ENCODE data around the gene ACOX2. TPM values are rescaled to one million over a fixed set of nuclear protein-coding genes. Genes with fewer than 3 reads are reported as not detected.
A peak's percentile ranks its signal among the peaks of the same experiment; 100 is the strongest.

ACOX2 gene
- total and polyA plus RNA-seq, 2 donors (not counting 3 experiments of a cell fraction or from before 2014, with no cell fraction given), result 1.5 to 10.5 TPM

GRCh38 chr3:58535531-58536500, 1.2 kb downstream of the ACOX2 start:
- Histone ChIP-seq H3K4me2 (ENCODE audit: insufficient read depth, low read length) (no peak overlapping the region), H4K20me1 (replicated peaks; ENCODE audit: control insufficient read depth, extremely low read depth, insufficient read depth, low read length) (no peaks in the 10 kb centered on the region), H3K36me3 (ENCODE audit: control insufficient read depth in 2 of 2, extremely low read depth in 1 of 2, insufficient read depth in 2 of 2, low read length in 2 of 2) (no peaks in the 10 kb centered on the region), H3K27ac (ENCODE audit: insufficient read depth, low read depth, low read length) (no peak overlapping the region), H3K4me1 (ENCODE audit: control insufficient read depth, extremely low read depth, insufficient read depth, low read length) (peaks cover 6% of the 10 kb centered on the region), H3K4me3 (replicated peaks in 1 of 3; ENCODE audit: insufficient read depth in 1 of 3, low read depth in 1 of 3, low read length in 3 of 3) (no peak overlapping the region), H3K27me3 (ENCODE audit: control insufficient read depth in 2 of 2, insufficient read depth in 2 of 2, low read length in 2 of 2) (no peaks in the 10 kb centered on the region), H3K9me3 (replicated peaks; ENCODE audit: control insufficient read depth, insufficient read depth, low read length) (no peaks in the 10 kb centered on the region), H3K79me2 (ENCODE audit: control insufficient read depth, insufficient read depth, low read length) (no peaks in the 10 kb centered on the region), H3K9me1 (replicated peaks; ENCODE audit: control insufficient read depth, extremely low read depth, insufficient read depth, low read length) (no peaks in the 10 kb centered on the region), H2AFZ (ENCODE audit: low read depth, low read length) (no peak overlapping the region), H3K9ac (replicated peaks; ENCODE audit: extremely low read depth, insufficient read depth, low read length) (no peak overlapping the region)
- CTCF ChIA-PET, result interaction anchor here (1.1 to 3.6 kb wide), 2 partner anchors 72 to 229 kb away, joined by 3 to 18 read pairs; partner anchors contain the start of genes HTD2 and RPP14
- peak; percentile 51 for DNase-seq (ENCODE audit: low read depth, low spot score)
- no TSS peak for BruUV-seq (replicated peaks)
- intact Hi-C loops (cut with micrococcal nuclease), result no loop called here
- FAIRE-seq, result peak; percentile 70
- TF ChIP-seq GATA2 (IDR thresholded peaks at IDR 0.05; ENCODE audit: insufficient read depth, insufficient read length, low read depth, low read length), result no peak
- TF ChIP-seq POLR2A (IDR thresholded peaks at IDR 0.05; ENCODE audit: low read depth, low read length), result no peak
- TF ChIP-seq MYC (IDR thresholded peaks at IDR 0.05; ENCODE audit: low read depth, low read length), result no peak
- no peak for TF ChIP-seq CTCF (IDR thresholded peaks at IDR 0.05; ENCODE audit: extremely low read depth in 1 of 2, insufficient read depth in 1 of 2, low read depth in 1 of 2, low read length in 2 of 2)
- no peak for TF ChIP-seq FOS (IDR thresholded peaks at IDR 0.05; ENCODE audit: borderline replicate concordance, insufficient read depth, low read length)
- TF ChIP-seq POLR2AphosphoS5 (IDR thresholded peaks at IDR 0.05; ENCODE audit: insufficient read depth, low read depth, low read length), result no peak
- TF ChIP-seq JUN (IDR thresholded peaks at IDR 0.05; ENCODE audit: borderline replicate concordance, insufficient read depth, insufficient read length, low read depth), result no peak
- no peak for TF ChIP-seq EZH2 (IDR thresholded peaks at IDR 0.05; ENCODE audit: borderline replicate concordance, low read depth, low read length, severe bottlenecking)
- POLR2A ChIA-PET, result no interaction called here
- dilution Hi-C loops (cut with MboI; ENCODE audit: extremely low pct_ligation_motif_present, low sequenced_read_pairs), result no loop called here
